ENCODE measurements around the gene ENTPD5. TPM values are rescaled to one million over a fixed set of nuclear protein-coding genes. Genes with fewer than 3 reads are reported as not detected.

The ENTPD5 gene
- polyA plus RNA-seq, 1 donor = 75.2 TPM

GRCh38 chr14:73988065-73988464 lies 31.0 kb downstream of the ENTPD5 start:
- peaks cover 16% of the 10 kb centered on the region for H3K4me1 ChIP-seq (ENCODE audit: control insufficient read depth, insufficient read depth, low read length)
- DNase-seq = no peak
- H3K4me3 ChIP-seq (ENCODE audit: low read length) = no peak overlapping the region
- peaks cover 33% of the 10 kb centered on the region for H3K36me3 ChIP-seq (ENCODE audit: control insufficient read depth, insufficient read depth, low read length)
- H3K9me3 ChIP-seq (ENCODE audit: control insufficient read depth, low read depth, low read length) = no peaks in the 10 kb centered on the region
- peak overlapping the region; percentile 65 for H3K27ac ChIP-seq (ENCODE audit: low read length)
- 67% methylated on average over 1 of the region's 3 CpGs for WGBS (ENCODE audit: insufficient coverage, low lambda C conversion rate)
- no peaks in the 10 kb centered on the region for H3K27me3 ChIP-seq (ENCODE audit: control insufficient read depth, insufficient read depth, low read length)

- no peaks in the 10 kb centered on the region for H3K9me3 ChIP-seq (ENCODE audit: control insufficient read depth, low read depth, low read length)
- peaks cover 51% of the 10 kb centered on the region for H3K36me3 ChIP-seq (ENCODE audit: control insufficient read depth, insufficient read depth, low read length)
- peak in 1 of 2 donors; percentile 45 for DNase-seq
- H3K27me3 ChIP-seq (ENCODE audit: control insufficient read depth, insufficient read depth, low read length) = no peaks in the 10 kb centered on the region
- peaks cover 7% of the 10 kb centered on the region for H3K4me1 ChIP-seq (ENCODE audit: control insufficient read depth, insufficient read depth, low read length)
- no peak overlapping the region for H3K4me3 ChIP-seq (ENCODE audit: low read length)
- no CpG with 5 or more reads among the region's 4 CpGs for WGBS (ENCODE audit: insufficient coverage, low lambda C conversion rate)
- H3K27ac ChIP-seq (ENCODE audit: low read length) = no peak overlapping the region
These were observed 41.2 kb downstream of the ENTPD5 start for GRCh38 chr14:73977896-73978295.

- Histone ChIP-seq H3K4me1 (ENCODE audit: control insufficient read depth, insufficient read depth, low read length) (peaks cover 7% of the 10 kb centered on the region), H3K27me3 (ENCODE audit: control insufficient read depth, insufficient read depth, low read length) (no peaks in the 10 kb centered on the region), H3K36me3 (ENCODE audit: control insufficient read depth, insufficient read depth, low read length) (peaks cover 57% of the 10 kb centered on the region), H3K27ac (ENCODE audit: low read length) (no peak overlapping the region), H3K4me3 (ENCODE audit: low read length) (no peak overlapping the region), H3K9me3 (ENCODE audit: control insufficient read depth, low read depth, low read length) (no peaks in the 10 kb centered on the region)
- DNase-seq = peak in 1 of 2 donors; percentile 25
- WGBS (ENCODE audit: insufficient coverage, low lambda C conversion rate) = no CpG with 5 or more reads among the region's 6 CpGs
These were observed 43.0 kb downstream of the ENTPD5 start for GRCh38 chr14:73976125-73976524.

GRCh38 chr14:73973497-73973896 lies 45.6 kb downstream of the ENTPD5 start:
- H3K4me1 ChIP-seq (ENCODE audit: control insufficient read depth, insufficient read depth, low read length) = peaks cover 7% of the 10 kb centered on the region
- WGBS (ENCODE audit: insufficient coverage, low lambda C conversion rate) = no CpG with 5 or more reads among the region's 2 CpGs

GRCh38 chr14:73968885-73969284 lies 50.2 kb downstream of the ENTPD5 start:
- H3K27me3 ChIP-seq (ENCODE audit: control insufficient read depth, insufficient read depth, low read length) = no peaks in the 10 kb centered on the region
- no peaks in the 10 kb centered on the region for H3K4me1 ChIP-seq (ENCODE audit: control insufficient read depth, insufficient read depth, low read length)
- WGBS (ENCODE audit: insufficient coverage, low lambda C conversion rate) = no CpG with 5 or more reads among the region's 2 CpGs
- no peak for DNase-seq
- peaks cover 75% of the 10 kb centered on the region for H3K36me3 ChIP-seq (ENCODE audit: control insufficient read depth, insufficient read depth, low read length)
- no peak overlapping the region for H3K27ac ChIP-seq (ENCODE audit: low read length)
- no peak overlapping the region for H3K4me3 ChIP-seq (ENCODE audit: low read length)
- no peaks in the 10 kb centered on the region for H3K9me3 ChIP-seq (ENCODE audit: control insufficient read depth, low read depth, low read length)

More at GRCh38 chr14:73973497-73973896, 45.6 kb downstream of the ENTPD5 start:
- peaks cover 75% of the 10 kb centered on the region for H3K36me3 ChIP-seq (ENCODE audit: control insufficient read depth, insufficient read depth, low read length)
- no peak for DNase-seq
- H3K9me3 ChIP-seq (ENCODE audit: control insufficient read depth, low read depth, low read length) = no peaks in the 10 kb centered on the region
- no peak overlapping the region for H3K4me3 ChIP-seq (ENCODE audit: low read length)
- H3K27ac ChIP-seq (ENCODE audit: low read length) = no peak overlapping the region
- no peaks in the 10 kb centered on the region for H3K27me3 ChIP-seq (ENCODE audit: control insufficient read depth, insufficient read depth, low read length)

GRCh38 chr14:73965216-73965615 lies 53.9 kb downstream of the ENTPD5 start:
- Histone ChIP-seq H3K9me3 (ENCODE audit: control insufficient read depth, low read depth, low read length) (no peaks in the 10 kb centered on the region), H3K27ac (ENCODE audit: low read length) (no peak overlapping the region), H3K36me3 (ENCODE audit: control insufficient read depth, insufficient read depth, low read length) (peaks cover 71% of the 10 kb centered on the region), H3K27me3 (ENCODE audit: control insufficient read depth, insufficient read depth, low read length) (no peaks in the 10 kb centered on the region), H3K4me1 (ENCODE audit: control insufficient read depth, insufficient read depth, low read length) (no peaks in the 10 kb centered on the region), H3K4me3 (ENCODE audit: low read length) (no peak overlapping the region)
- no peak for DNase-seq
- WGBS (ENCODE audit: insufficient coverage, low lambda C conversion rate) = 100% methylated on average over 1 of the region's 4 CpGs

- Histone ChIP-seq H3K27me3 (ENCODE audit: control insufficient read depth, insufficient read depth, low read length) (no peaks in the 10 kb centered on the region), H3K36me3 (ENCODE audit: control insufficient read depth, insufficient read depth, low read length) (peaks cover 69% of the 10 kb centered on the region), H3K9me3 (ENCODE audit: control insufficient read depth, low read depth, low read length) (no peaks in the 10 kb centered on the region), H3K4me1 (ENCODE audit: control insufficient read depth, insufficient read depth, low read length) (no peaks in the 10 kb centered on the region), H3K27ac (ENCODE audit: low read length) (no peak overlapping the region), H3K4me3 (ENCODE audit: low read length) (no peak overlapping the region)
- no peak for DNase-seq
- no CpG with 5 or more reads among the region's 12 CpGs for WGBS (ENCODE audit: insufficient coverage, low lambda C conversion rate)
These were observed 57.9 kb downstream of the ENTPD5 start for GRCh38 chr14:73961192-73961591.

- Histone ChIP-seq H3K27ac (ENCODE audit: low read length) (no peak overlapping the region), H3K9me3 (ENCODE audit: control insufficient read depth, low read depth, low read length) (no peaks in the 10 kb centered on the region), H3K27me3 (ENCODE audit: control insufficient read depth, insufficient read depth, low read length) (no peaks in the 10 kb centered on the region), H3K4me1 (ENCODE audit: control insufficient read depth, insufficient read depth, low read length) (no peaks in the 10 kb centered on the region), H3K4me3 (ENCODE audit: low read length) (no peak overlapping the region), H3K36me3 (ENCODE audit: control insufficient read depth, insufficient read depth, low read length) (peaks cover 67% of the 10 kb centered on the region)
- DNase-seq = no peak
These were observed 60.5 kb downstream of the ENTPD5 start for GRCh38 chr14:73958591-73958990.

GRCh38 chr14:73955674-73956073 lies 63.4 kb downstream of the ENTPD5 start:
- H3K4me3 ChIP-seq (ENCODE audit: low read length) = no peak overlapping the region
- H3K27ac ChIP-seq (ENCODE audit: low read length) = no peak overlapping the region
- no peaks in the 10 kb centered on the region for H3K4me1 ChIP-seq (ENCODE audit: control insufficient read depth, insufficient read depth, low read length)
- DNase-seq = no peak
- no CpG with 5 or more reads among the region's 5 CpGs for WGBS (ENCODE audit: insufficient coverage, low lambda C conversion rate)
- no peaks in the 10 kb centered on the region for H3K27me3 ChIP-seq (ENCODE audit: control insufficient read depth, insufficient read depth, low read length)
- H3K9me3 ChIP-seq (ENCODE audit: control insufficient read depth, low read depth, low read length) = no peaks in the 10 kb centered on the region
- peaks cover 50% of the 10 kb centered on the region for H3K36me3 ChIP-seq (ENCODE audit: control insufficient read depth, insufficient read depth, low read length)

- H3K4me1 ChIP-seq (ENCODE audit: control insufficient read depth, insufficient read depth, low read length) = no peaks in the 10 kb centered on the region
- no peak overlapping the region for H3K27ac ChIP-seq (ENCODE audit: low read length)
- DNase-seq = no peak
- no peaks in the 10 kb centered on the region for H3K9me3 ChIP-seq (ENCODE audit: control insufficient read depth, low read depth, low read length)
- whole genome bisulfite sequencing (ENCODE audit: insufficient coverage, low lambda C conversion rate) = no CpG with 5 or more reads among the region's 1 CpG
- no peak overlapping the region for H3K4me3 ChIP-seq (ENCODE audit: low read length)
- H3K36me3 ChIP-seq (ENCODE audit: control insufficient read depth, insufficient read depth, low read length) = peaks cover 34% of the 10 kb centered on the region
- no peaks in the 10 kb centered on the region for H3K27me3 ChIP-seq (ENCODE audit: control insufficient read depth, insufficient read depth, low read length)
These were observed 65.4 kb downstream of the ENTPD5 start for GRCh38 chr14:73953731-73954130.
